HL-60 (cell line): Measurements from ENCODE around the gene CD209.

ENCODE experiments used
- DNase-seq, 2 experiments: peaks; one replicate each; pipeline ENCODE4 v3.0.0-alpha.2; 2010 to 2020; ENCODE audit warnings: low read depth in 1 of 2, low spot score in 1 of 2
- H3K27ac ChIP-seq: fragments of 250-450 bp; sonication (Bioruptor Pico); replicated peaks from 2 replicates; pipeline ENCODE4 v1.5.1; 2020; ENCODE audit warnings: mild to moderate bottlenecking, moderate library complexity
- H3K27me3 ChIP-seq: fragments of 250-450 bp; sonication (Bioruptor Pico); 2 replicates; pipeline ENCODE4 v1.5.1; 2021; ENCODE audit warnings: mild to moderate bottlenecking, moderate library complexity; ENCODE audit not compliant: insufficient read depth, poor library complexity, severe bottlenecking
- H3K4me3 ChIP-seq: replicated peaks from 2 replicates; pipeline ENCODE4 v1.5.1; 2011; ENCODE audit warnings: mild to moderate bottlenecking, control low read depth, low read length; ENCODE audit not compliant: insufficient read depth
- CTCF ChIP-seq: IDR thresholded peaks from one replicate; pipeline ENCODE4 v1.5.1; 2011; ENCODE audit warnings: low read length, control low read depth, inconsistent platforms; ENCODE audit not compliant: insufficient read depth
- GABPA ChIP-seq: IDR thresholded peaks from 2 replicates; pipeline ENCODE4 v1.6.1; 2012; ENCODE audit warnings: low read depth
- POLR2AphosphoS5 ChIP-seq: IDR thresholded peaks from 2 replicates; pipeline ENCODE4 v1.6.1; 2012; ENCODE audit warnings: low read depth
- REST ChIP-seq: IDR thresholded peaks from 2 replicates; pipeline ENCODE4 v1.6.1; 2012; ENCODE audit warnings: low read depth; ENCODE audit not compliant: insufficient replicate concordance
- SPI1 ChIP-seq: IDR thresholded peaks from 2 replicates; pipeline ENCODE4 v1.6.1; 2012; ENCODE audit warnings: low read depth, mild to moderate bottlenecking, borderline replicate concordance

The CD209 gene

GRCh38 chr19:7705387-7706187 is 41.7 kb downstream of the CD209 start:
- Histone ChIP-seq H3K4me3 (no peak overlapping the region), H3K27me3 (no peaks in the 10 kb centered on the region), H3K27ac (peak overlapping the region; percentile 79)
- TF ChIP-seq POLR2AphosphoS5 (0 out of 2 replicates have a peak, but pooled peaks have one; percentile 34), REST (peak; percentile 9), SPI1 (peak; percentile 82; the same call in 1 of the 2 replicates), GABPA (no peak), CTCF (no peak)
- DNase-seq, result peak; percentile 89 to 90

DNA sequence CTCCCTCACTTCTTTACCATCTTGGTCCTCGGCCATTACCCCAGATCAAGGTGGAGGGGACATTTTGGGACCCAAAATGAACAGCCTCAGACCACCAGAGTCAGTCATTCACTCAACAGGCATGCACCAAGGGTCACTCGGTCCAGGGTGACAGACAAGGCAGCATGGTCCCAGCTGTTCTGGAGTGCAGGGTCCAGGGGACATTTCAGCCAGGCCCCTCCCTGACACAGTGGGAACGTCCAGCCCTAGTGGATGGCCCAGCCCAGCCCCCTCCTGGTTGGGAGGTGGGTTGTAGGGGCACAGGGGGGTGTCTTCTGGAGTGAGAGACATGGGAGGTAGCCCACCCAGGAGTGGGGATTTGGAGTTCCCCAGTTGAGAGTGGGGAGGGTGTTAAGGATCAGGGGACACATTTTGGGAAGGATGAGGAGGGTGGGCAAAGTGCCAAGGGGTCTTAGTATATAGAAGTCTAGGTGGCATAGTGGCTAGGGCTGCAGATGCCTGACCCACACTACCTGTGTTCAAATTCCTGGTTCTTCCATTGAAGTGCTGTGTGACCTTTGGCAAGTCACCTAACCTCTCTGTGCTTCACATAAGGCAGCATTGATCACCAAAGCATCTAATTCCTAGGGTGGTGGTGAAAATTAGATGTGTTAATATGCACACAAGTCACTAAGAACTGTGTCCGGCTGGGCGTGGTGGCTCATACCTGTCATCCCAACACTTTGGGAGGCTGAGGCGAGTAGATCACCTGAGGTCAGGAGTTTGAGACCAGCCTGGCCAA is 42.9 kb downstream of the CD209 start:
- no peaks in the 10 kb centered on the region for H3K27me3 ChIP-seq
- H3K4me3 ChIP-seq, result no peak overlapping the region
- DNase-seq, result no peak
- H3K27ac ChIP-seq, result peak overlapping the region; percentile 79
- TF ChIP-seq CTCF (no peak), SPI1 (no peak), REST (no peak), POLR2AphosphoS5 (no peak), GABPA (no peak)

DNA sequence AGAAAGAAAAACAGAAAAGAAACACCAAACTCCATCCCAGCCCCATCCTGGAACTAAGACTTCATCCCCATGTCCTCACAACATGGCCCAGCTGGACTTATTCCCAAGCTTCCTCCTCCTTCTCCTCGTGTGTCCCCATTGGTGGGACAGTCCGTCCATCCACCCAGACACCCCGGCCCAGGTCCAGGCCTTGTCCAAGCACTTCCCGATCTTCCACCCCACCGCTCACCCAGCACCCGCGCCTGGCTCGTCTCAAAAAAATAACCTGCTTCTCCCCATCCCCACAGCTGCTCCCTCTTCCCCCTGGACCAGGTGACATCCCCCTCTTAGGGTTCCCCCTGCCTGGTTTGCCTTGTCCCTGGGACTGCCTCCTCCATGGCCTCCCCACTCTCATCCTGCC is 44.0 kb downstream of the CD209 start:
- Histone ChIP-seq H3K27ac (no peak overlapping the region), H3K27me3 (no peaks in the 10 kb centered on the region), H3K4me3 (no peak overlapping the region)
- no peak for DNase-seq
- no peak for TF ChIP-seq SPI1
- no peak for TF ChIP-seq REST
- no peak for TF ChIP-seq GABPA
- no peak for TF ChIP-seq POLR2AphosphoS5
- no peak for TF ChIP-seq CTCF
